Measurements from ENCODE around the gene ALDH1A3.
A peak's percentile ranks its signal among the peaks of the same experiment; 100 is the strongest.

The ALDH1A3 gene

GRCh38 chr15:100942656-100943425 is 63.2 kb downstream of the ALDH1A3 start:
- Histone ChIP-seq H3K27ac (ENCODE audit: low read depth, low read length) (no peak overlapping the region), H2BK120ac (ENCODE audit: insufficient read depth, low read length, poor library complexity) (no peak overlapping the region), H3K9ac (ENCODE audit: low read length) (no peak overlapping the region), H4K91ac (ENCODE audit: low read depth, low read length) (no peak overlapping the region), H3K18ac (ENCODE audit: low read length) (no peak overlapping the region), H3K14ac (ENCODE audit: low read length) (no peak overlapping the region), H3K4ac (ENCODE audit: low read depth, low read length) (no peak overlapping the region), H3K79me2 (ENCODE audit: control insufficient read depth, insufficient read depth, low read length, poor library complexity) (no peaks in the 10 kb centered on the region), H4K12ac (ENCODE audit: low read depth, low read length) (no peak overlapping the region), H2AFZ (ENCODE audit: insufficient read depth, low read length, poor library complexity) (no peak overlapping the region), H2BK12ac (ENCODE audit: low read length) (no peak overlapping the region), H2BK5ac (ENCODE audit: low read depth, low read length, poor library complexity) (no peak overlapping the region), H2AK5ac (ENCODE audit: low read length) (no peak overlapping the region), H4K8ac (ENCODE audit: low read depth, low read length) (no peak overlapping the region), H3K23ac (ENCODE audit: low read length) (no peak overlapping the region), H3K79me1 (ENCODE audit: low read length) (no peaks in the 10 kb centered on the region), H3K4me1 (ENCODE audit: control insufficient read depth in 1 of 2, insufficient read depth in 2 of 2, low read length in 2 of 2) (no peaks in the 10 kb centered on the region), H3K9me3 (ENCODE audit: insufficient read depth, low read depth, low read length) (no peaks in the 10 kb centered on the region), H3K4me2 (ENCODE audit: low read length) (no peak overlapping the region), H3K4me3 (ENCODE audit: low read depth, low read length) (no peak overlapping the region), H3K27me3 (ENCODE audit: insufficient read depth, low read length) (no peaks in the 10 kb centered on the region), H3K36me3 (ENCODE audit: control insufficient read depth in 1 of 2, insufficient read depth in 2 of 2, low read length in 2 of 2) (no peaks in the 10 kb centered on the region)
- no CpG with 5 or more reads among the region's 10 CpGs for WGBS (ENCODE audit: extremely low coverage, insufficient coverage, insufficient read length)
- no peak for DNase-seq

GRCh38 chr15:100944244-100944895 is 64.7 kb downstream of the ALDH1A3 start:
- H3K9me3 ChIP-seq (ENCODE audit: insufficient read depth, low read depth, low read length): no peaks in the 10 kb centered on the region
- H4K12ac ChIP-seq (ENCODE audit: low read depth, low read length): no peak overlapping the region
- no peak overlapping the region for H3K4me2 ChIP-seq (ENCODE audit: low read length)
- no peaks in the 10 kb centered on the region for H3K27me3 ChIP-seq (ENCODE audit: insufficient read depth, low read length)
- no peak overlapping the region for H3K9ac ChIP-seq (ENCODE audit: low read length)
- no peak overlapping the region for H3K27ac ChIP-seq (ENCODE audit: low read depth, low read length)
- H3K4me3 ChIP-seq (ENCODE audit: low read depth, low read length): no peak overlapping the region
- H3K36me3 ChIP-seq (ENCODE audit: control insufficient read depth in 1 of 2, insufficient read depth in 2 of 2, low read length in 2 of 2): no peaks in the 10 kb centered on the region
- no peak overlapping the region for H2BK5ac ChIP-seq (ENCODE audit: low read depth, low read length, poor library complexity)
- H3K23ac ChIP-seq (ENCODE audit: low read length): no peak overlapping the region
- H4K91ac ChIP-seq (ENCODE audit: low read depth, low read length): no peak overlapping the region
- no peak overlapping the region for H3K4ac ChIP-seq (ENCODE audit: low read depth, low read length)
- H3K18ac ChIP-seq (ENCODE audit: low read length): no peak overlapping the region
- no peak overlapping the region for H4K8ac ChIP-seq (ENCODE audit: low read depth, low read length)
- WGBS (ENCODE audit: extremely low coverage, insufficient coverage, insufficient read length): no CpG with 5 or more reads among the region's 7 CpGs
- no peak overlapping the region for H2BK12ac ChIP-seq (ENCODE audit: low read length)
- peaks cover 0 to 2% of the 10 kb centered on the region in 2 experiments for H3K4me1 ChIP-seq (ENCODE audit: control insufficient read depth in 1 of 2, insufficient read depth in 2 of 2, low read length in 2 of 2)
- no peak overlapping the region for H2AFZ ChIP-seq (ENCODE audit: insufficient read depth, low read length, poor library complexity)
- no peak overlapping the region for H2AK5ac ChIP-seq (ENCODE audit: low read length)
- H3K79me2 ChIP-seq (ENCODE audit: control insufficient read depth, insufficient read depth, low read length, poor library complexity): no peaks in the 10 kb centered on the region
- no peak for DNase-seq
- no peaks in the 10 kb centered on the region for H3K79me1 ChIP-seq (ENCODE audit: low read length)
- no peak overlapping the region for H3K14ac ChIP-seq (ENCODE audit: low read length)
- H2BK120ac ChIP-seq (ENCODE audit: insufficient read depth, low read length, poor library complexity): no peak overlapping the region

- no CpG with 5 or more reads among the region's 6 CpGs for WGBS (ENCODE audit: extremely low coverage, insufficient coverage, insufficient read length)
- H3K79me1 ChIP-seq (ENCODE audit: low read length): no peaks in the 10 kb centered on the region
- no peak overlapping the region for H4K12ac ChIP-seq (ENCODE audit: low read depth, low read length)
- no peak overlapping the region for H3K23ac ChIP-seq (ENCODE audit: low read length)
- peaks cover 0 to 2% of the 10 kb centered on the region in 2 experiments for H3K4me1 ChIP-seq (ENCODE audit: control insufficient read depth in 1 of 2, insufficient read depth in 2 of 2, low read length in 2 of 2)
- no peak overlapping the region for H2BK5ac ChIP-seq (ENCODE audit: low read depth, low read length, poor library complexity)
- no peak overlapping the region for H3K4me3 ChIP-seq (ENCODE audit: low read depth, low read length)
- H3K27ac ChIP-seq (ENCODE audit: low read depth, low read length): no peak overlapping the region
- H4K8ac ChIP-seq (ENCODE audit: low read depth, low read length): no peak overlapping the region
- H2AFZ ChIP-seq (ENCODE audit: insufficient read depth, low read length, poor library complexity): no peak overlapping the region
- no peak overlapping the region for H2BK12ac ChIP-seq (ENCODE audit: low read length)
- H3K14ac ChIP-seq (ENCODE audit: low read length): no peak overlapping the region
- no peaks in the 10 kb centered on the region for H3K27me3 ChIP-seq (ENCODE audit: insufficient read depth, low read length)
- H3K9ac ChIP-seq (ENCODE audit: low read length): no peak overlapping the region
- no peak overlapping the region for H3K4ac ChIP-seq (ENCODE audit: low read depth, low read length)
- H2BK120ac ChIP-seq (ENCODE audit: insufficient read depth, low read length, poor library complexity): no peak overlapping the region
- no peak overlapping the region for H3K4me2 ChIP-seq (ENCODE audit: low read length)
- H3K18ac ChIP-seq (ENCODE audit: low read length): no peak overlapping the region
- no peak overlapping the region for H4K91ac ChIP-seq (ENCODE audit: low read depth, low read length)
- H3K36me3 ChIP-seq (ENCODE audit: control insufficient read depth in 1 of 2, insufficient read depth in 2 of 2, low read length in 2 of 2): no peaks in the 10 kb centered on the region
- H2AK5ac ChIP-seq (ENCODE audit: low read length): no peak overlapping the region
- no peaks in the 10 kb centered on the region for H3K9me3 ChIP-seq (ENCODE audit: insufficient read depth, low read depth, low read length)
- H3K79me2 ChIP-seq (ENCODE audit: control insufficient read depth, insufficient read depth, low read length, poor library complexity): no peaks in the 10 kb centered on the region
- DNase-seq: peak in 1 of 2 donors; percentile 55
Measured at GRCh38 chr15:100944986-100945385, 65.4 kb downstream of the ALDH1A3 start.

GRCh38 chr15:100947760-100948429 is 68.3 kb downstream of the ALDH1A3 start:
- no peak overlapping the region for H3K9ac ChIP-seq (ENCODE audit: low read length)

More at GRCh38 chr15:100947760-100948429, 68.3 kb downstream of the ALDH1A3 start:
- H3K27ac ChIP-seq (ENCODE audit: low read depth, low read length): no peak overlapping the region
- no peak overlapping the region for H2BK12ac ChIP-seq (ENCODE audit: low read length)
- H3K18ac ChIP-seq (ENCODE audit: low read length): no peak overlapping the region
- no peak overlapping the region for H3K4me2 ChIP-seq (ENCODE audit: low read length)
- peaks cover 0 to 2% of the 10 kb centered on the region in 2 experiments for H3K4me1 ChIP-seq (ENCODE audit: control insufficient read depth in 1 of 2, insufficient read depth in 2 of 2, low read length in 2 of 2)
- no CpG with 5 or more reads among the region's 10 CpGs for WGBS (ENCODE audit: extremely low coverage, insufficient coverage, insufficient read length)
- no peaks in the 10 kb centered on the region for H3K27me3 ChIP-seq (ENCODE audit: insufficient read depth, low read length)
- H3K4me3 ChIP-seq (ENCODE audit: low read depth, low read length): no peak overlapping the region
- DNase-seq: no peak
- H4K12ac ChIP-seq (ENCODE audit: low read depth, low read length): no peak overlapping the region
- H4K8ac ChIP-seq (ENCODE audit: low read depth, low read length): no peak overlapping the region
- no peaks in the 10 kb centered on the region for H3K79me2 ChIP-seq (ENCODE audit: control insufficient read depth, insufficient read depth, low read length, poor library complexity)
- no peaks in the 10 kb centered on the region for H3K9me3 ChIP-seq (ENCODE audit: insufficient read depth, low read depth, low read length)
- no peak overlapping the region for H2BK120ac ChIP-seq (ENCODE audit: insufficient read depth, low read length, poor library complexity)
- no peak overlapping the region for H3K4ac ChIP-seq (ENCODE audit: low read depth, low read length)
- no peak overlapping the region for H2AFZ ChIP-seq (ENCODE audit: insufficient read depth, low read length, poor library complexity)
- no peak overlapping the region for H2AK5ac ChIP-seq (ENCODE audit: low read length)
- no peak overlapping the region for H4K91ac ChIP-seq (ENCODE audit: low read depth, low read length)
- no peak overlapping the region for H3K14ac ChIP-seq (ENCODE audit: low read length)
- H3K23ac ChIP-seq (ENCODE audit: low read length): no peak overlapping the region
- no peak overlapping the region for H2BK5ac ChIP-seq (ENCODE audit: low read depth, low read length, poor library complexity)
- H3K36me3 ChIP-seq (ENCODE audit: control insufficient read depth in 1 of 2, insufficient read depth in 2 of 2, low read length in 2 of 2): no peaks in the 10 kb centered on the region
- H3K79me1 ChIP-seq (ENCODE audit: low read length): no peaks in the 10 kb centered on the region
